Measurements from ENCODE around the gene PRLR.
"Not testable (repeated sequence)": the region's sequence is repeated elsewhere in the genome, so short reads cannot be mapped to it uniquely, and the experiment has no call there.

Gene PRLR

GRCh38 chr5:35038891-35039290 lies 191.4 kb downstream of the PRLR start:
- Histone ChIP-seq H3K4me2 (ENCODE audit: low read length) (no peak overlapping the region), H3K79me2 (ENCODE audit: control insufficient read depth, low read length) (no peaks in the 10 kb centered on the region), H3K4me3 (ENCODE audit: low read length) (no peak overlapping the region), H3K27me3 (ENCODE audit: control insufficient read depth, low read length) (no peaks in the 10 kb centered on the region; the same call in 1 of the 2 replicates), H3K36me3 (ENCODE audit: control insufficient read depth, low read length) (no peaks in the 10 kb centered on the region), H3K9me3 (ENCODE audit: control insufficient read depth, insufficient read depth, low read length) (no peaks in the 10 kb centered on the region), H3K9me2 (replicated peaks; ENCODE audit: control insufficient read depth, low read length) (no peaks in the 10 kb centered on the region), H4K20me1 (ENCODE audit: control insufficient read depth, insufficient read depth, low read depth, low read length) (no peaks in the 10 kb centered on the region), H3K27ac (ENCODE audit: low read depth, low read length) (no peak overlapping the region), H3F3A (ENCODE audit: control insufficient read depth, insufficient read depth) (no peaks in the 10 kb centered on the region), H3K4me1 (ENCODE audit: control insufficient read depth, low read length) (no peaks in the 10 kb centered on the region)
- TF ChIP-seq CTCF (IDR thresholded peaks at IDR 0.05; ENCODE audit: low read depth, low read length, poor library complexity, severe bottlenecking) (no peak), EZH2phosphoT487 (IDR thresholded peaks at IDR 0.05; ENCODE audit: borderline replicate concordance, low read length) (no peak)

- TF ChIP-seq CTCF (IDR thresholded peaks at IDR 0.05; ENCODE audit: low read depth, low read length, poor library complexity, severe bottlenecking), result no peak
- no peak for TF ChIP-seq EZH2phosphoT487 (IDR thresholded peaks at IDR 0.05; ENCODE audit: borderline replicate concordance, low read length)
- Histone ChIP-seq H3F3A (ENCODE audit: control insufficient read depth, insufficient read depth) (no peaks in the 10 kb centered on the region), H3K27ac (ENCODE audit: low read depth, low read length) (no peak overlapping the region), H3K9me2 (replicated peaks; ENCODE audit: control insufficient read depth, low read length) (no peaks in the 10 kb centered on the region), H3K4me2 (ENCODE audit: low read length) (no peak overlapping the region), H3K4me3 (ENCODE audit: low read length) (no peak overlapping the region), H4K20me1 (ENCODE audit: control insufficient read depth, insufficient read depth, low read depth, low read length) (no peaks in the 10 kb centered on the region), H3K4me1 (ENCODE audit: control insufficient read depth, low read length) (no peaks in the 10 kb centered on the region), H3K36me3 (ENCODE audit: control insufficient read depth, low read length) (no peaks in the 10 kb centered on the region), H3K9me3 (ENCODE audit: control insufficient read depth, insufficient read depth, low read length) (no peaks in the 10 kb centered on the region), H3K79me2 (ENCODE audit: control insufficient read depth, low read length) (no peaks in the 10 kb centered on the region), H3K27me3 (ENCODE audit: control insufficient read depth, low read length) (no peaks in the 10 kb centered on the region; the same call in 1 of the 2 replicates)
Observed at GRCh38 chr5:35036536-35036935, 193.8 kb downstream of the PRLR start.

GRCh38 chr5:35035929-35036328 lies 194.4 kb downstream of the PRLR start:
- H3F3A ChIP-seq (ENCODE audit: control insufficient read depth, insufficient read depth); H4K20me1 ChIP-seq (ENCODE audit: control insufficient read depth, insufficient read depth, low read depth, low read length); H3K27ac ChIP-seq (ENCODE audit: low read depth, low read length); H3K9me2 ChIP-seq (replicated peaks; ENCODE audit: control insufficient read depth, low read length); H3K9me3 ChIP-seq (ENCODE audit: control insufficient read depth, insufficient read depth, low read length); H3K4me1 ChIP-seq (ENCODE audit: control insufficient read depth, low read length); H3K4me2 ChIP-seq (ENCODE audit: low read length); H3K27me3 ChIP-seq (ENCODE audit: control insufficient read depth, low read length); H3K4me3 ChIP-seq (ENCODE audit: low read length); H3K36me3 ChIP-seq (ENCODE audit: control insufficient read depth, low read length); H3K79me2 ChIP-seq (ENCODE audit: control insufficient read depth, low read length): not testable (repeated sequence)

- no peak overlapping the region for H3K4me3 ChIP-seq (ENCODE audit: low read length)
- TF ChIP-seq CTCF (IDR thresholded peaks at IDR 0.05; ENCODE audit: low read depth, low read length, poor library complexity, severe bottlenecking) (no peak), EZH2phosphoT487 (IDR thresholded peaks at IDR 0.05; ENCODE audit: borderline replicate concordance, low read length) (no peak)
- no peaks in the 10 kb centered on the region for H3K4me1 ChIP-seq (ENCODE audit: control insufficient read depth, low read length)
- H3K27me3 ChIP-seq (ENCODE audit: control insufficient read depth, low read length), result no peaks in the 10 kb centered on the region; the same call in 1 of the 2 replicates
- no peaks in the 10 kb centered on the region for H4K20me1 ChIP-seq (ENCODE audit: control insufficient read depth, insufficient read depth, low read depth, low read length)
- no peaks in the 10 kb centered on the region for H3K36me3 ChIP-seq (ENCODE audit: control insufficient read depth, low read length)
- H3K79me2 ChIP-seq (ENCODE audit: control insufficient read depth, low read length), result no peaks in the 10 kb centered on the region
- no peak overlapping the region for H3K27ac ChIP-seq (ENCODE audit: low read depth, low read length)
- H3F3A ChIP-seq (ENCODE audit: control insufficient read depth, insufficient read depth), result no peaks in the 10 kb centered on the region
- H3K4me2 ChIP-seq (ENCODE audit: low read length), result no peak overlapping the region
- H3K9me2 ChIP-seq (replicated peaks; ENCODE audit: control insufficient read depth, low read length), result no peaks in the 10 kb centered on the region
- no peaks in the 10 kb centered on the region for H3K9me3 ChIP-seq (ENCODE audit: control insufficient read depth, insufficient read depth, low read length)
Observed at GRCh38 chr5:35035271-35035670, 195.0 kb downstream of the PRLR start.

Data from DOHH2 (cell line).